BE2C (cell line): ENCODE measurements around the gene TNFSF8.

Experiments used
- DNase-seq: peaks from one replicate; pipeline ENCODE4 v3.0.0-alpha.2; 2020
- H3K27me3 ChIP-seq: fragments of 250-450 bp; sonication (Bioruptor Pico); 2 replicates; pipeline ENCODE4 v1.5.1; 2020; ENCODE audit warnings: mild to moderate bottlenecking
- H3K36me3 ChIP-seq: fragments of 250-450 bp; sonication (Bioruptor Pico); 2 replicates; pipeline ENCODE4 v1.5.1; 2020; ENCODE audit warnings: mild to moderate bottlenecking
- H3K4me1 ChIP-seq: fragments of 250-450 bp; sonication (Bioruptor Pico); 2 replicates; pipeline ENCODE4 v1.5.1; 2020
- H3K4me3 ChIP-seq: 2 replicates; pipeline ENCODE4 v1.5.1; 2011; ENCODE audit warnings: low read depth, low read length
- H3K9me3 ChIP-seq: fragments of 250-450 bp; sonication (Bioruptor Pico); 2 replicates; pipeline ENCODE4 v1.5.1; 2020
- TF ChIP-seq, protein P1 (sequence below): IDR thresholded peaks from 2 replicates; pipeline ENCODE4 v1.5.1; 2012; ENCODE audit warnings: mild to moderate bottlenecking, low read depth, low read length

The TNFSF8 gene

DNA sequence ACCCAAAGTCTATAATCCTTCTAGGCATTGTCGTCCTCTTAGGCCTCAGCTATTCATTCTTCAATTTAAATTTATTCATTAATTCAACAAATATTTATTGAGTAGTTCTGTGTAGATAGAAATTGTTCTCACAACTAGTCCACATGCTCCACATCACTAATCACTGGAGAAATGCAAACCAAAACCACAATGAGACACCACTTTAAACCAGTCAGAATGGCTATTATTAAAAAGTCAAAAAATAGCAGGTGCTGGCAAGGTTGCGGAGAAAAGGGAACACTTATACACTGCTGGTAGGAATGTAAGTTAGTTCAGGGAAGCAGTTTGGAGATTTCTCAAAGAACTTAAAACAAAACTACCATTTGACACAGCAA is 73.5 kb downstream of the TNFSF8 start:
- Histone ChIP-seq H3K4me1 (no peaks in the 10 kb centered on the region), H3K27me3 (no peaks in the 10 kb centered on the region), H3K9me3 (no peaks in the 10 kb centered on the region), H3K36me3 (no peaks in the 10 kb centered on the region), H3K4me3 (no peak overlapping the region)
- DNase-seq, result no peak
- TF ChIP-seq, protein P1, sequence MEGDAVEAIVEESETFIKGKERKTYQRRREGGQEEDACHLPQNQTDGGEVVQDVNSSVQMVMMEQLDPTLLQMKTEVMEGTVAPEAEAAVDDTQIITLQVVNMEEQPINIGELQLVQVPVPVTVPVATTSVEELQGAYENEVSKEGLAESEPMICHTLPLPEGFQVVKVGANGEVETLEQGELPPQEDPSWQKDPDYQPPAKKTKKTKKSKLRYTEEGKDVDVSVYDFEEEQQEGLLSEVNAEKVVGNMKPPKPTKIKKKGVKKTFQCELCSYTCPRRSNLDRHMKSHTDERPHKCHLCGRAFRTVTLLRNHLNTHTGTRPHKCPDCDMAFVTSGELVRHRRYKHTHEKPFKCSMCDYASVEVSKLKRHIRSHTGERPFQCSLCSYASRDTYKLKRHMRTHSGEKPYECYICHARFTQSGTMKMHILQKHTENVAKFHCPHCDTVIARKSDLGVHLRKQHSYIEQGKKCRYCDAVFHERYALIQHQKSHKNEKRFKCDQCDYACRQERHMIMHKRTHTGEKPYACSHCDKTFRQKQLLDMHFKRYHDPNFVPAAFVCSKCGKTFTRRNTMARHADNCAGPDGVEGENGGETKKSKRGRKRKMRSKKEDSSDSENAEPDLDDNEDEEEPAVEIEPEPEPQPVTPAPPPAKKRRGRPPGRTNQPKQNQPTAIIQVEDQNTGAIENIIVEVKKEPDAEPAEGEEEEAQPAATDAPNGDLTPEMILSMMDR, result no peak

DNA sequence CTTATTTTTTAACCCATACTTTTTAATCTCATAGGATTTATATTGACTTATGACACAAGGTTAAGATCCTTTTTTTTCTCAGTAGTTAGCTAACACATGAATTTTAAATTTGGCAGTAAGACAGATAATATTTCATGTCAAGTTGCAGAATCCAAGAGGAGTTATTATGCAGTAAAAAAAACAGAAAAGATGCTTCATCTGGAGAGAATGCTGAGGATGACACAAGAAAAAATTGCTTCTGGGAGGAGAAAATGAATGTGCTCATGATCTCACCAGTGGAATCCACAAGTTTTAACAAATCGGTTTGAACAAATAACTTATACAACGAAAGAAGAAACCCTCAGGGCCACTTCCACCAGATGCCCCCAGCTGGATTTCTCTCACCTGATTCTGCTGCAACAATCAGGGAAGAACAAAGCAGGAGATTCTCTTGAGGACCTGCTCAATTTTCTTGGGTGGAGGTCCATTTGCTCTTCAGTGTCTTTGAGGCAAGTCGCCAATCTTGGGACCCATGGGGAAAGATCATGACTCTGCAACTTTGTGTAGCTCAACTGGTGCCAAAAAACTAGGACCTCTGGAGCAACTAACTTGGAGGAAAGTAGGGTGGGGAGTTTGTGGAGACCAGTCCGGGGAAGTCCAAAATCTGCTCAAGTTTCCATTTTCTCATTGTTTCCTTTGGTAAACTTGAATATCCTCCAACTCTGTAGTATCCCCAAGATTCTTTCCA is 74.0 kb downstream of the TNFSF8 start:
- no peaks in the 10 kb centered on the region for H3K4me1 ChIP-seq
- H3K27me3 ChIP-seq, result no peaks in the 10 kb centered on the region
- TF ChIP-seq, protein P1, result no peak
- no peaks in the 10 kb centered on the region for H3K36me3 ChIP-seq
- no peak for DNase-seq
- no peaks in the 10 kb centered on the region for H3K9me3 ChIP-seq
- H3K4me3 ChIP-seq, result no peak overlapping the region

DNA sequence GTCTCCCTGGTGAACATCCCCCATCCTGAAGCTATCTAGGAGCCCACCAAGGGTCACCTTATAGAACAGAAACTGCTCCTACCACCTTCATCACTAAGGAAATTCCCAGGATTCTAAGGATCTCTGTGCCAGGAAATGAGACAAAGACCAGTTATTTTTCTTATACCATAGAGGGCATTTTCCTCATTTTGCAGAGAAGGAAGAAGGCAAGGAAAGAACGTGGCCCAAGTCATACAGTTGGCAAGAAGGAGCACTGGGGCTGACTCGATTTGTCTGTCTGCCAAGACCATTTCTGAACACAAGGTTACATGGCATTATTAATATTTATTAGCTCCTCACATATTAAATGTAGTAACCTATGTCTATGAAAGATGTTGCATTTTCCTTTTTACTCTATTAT is 74.9 kb downstream of the TNFSF8 start:
- H3K36me3 ChIP-seq, result no peaks in the 10 kb centered on the region
- TF ChIP-seq, protein P1, result no peak
- no peaks in the 10 kb centered on the region for H3K4me1 ChIP-seq
- H3K9me3 ChIP-seq, result no peaks in the 10 kb centered on the region
- H3K27me3 ChIP-seq, result no peaks in the 10 kb centered on the region
- DNase-seq, result no peak
- no peak overlapping the region for H3K4me3 ChIP-seq

DNA sequence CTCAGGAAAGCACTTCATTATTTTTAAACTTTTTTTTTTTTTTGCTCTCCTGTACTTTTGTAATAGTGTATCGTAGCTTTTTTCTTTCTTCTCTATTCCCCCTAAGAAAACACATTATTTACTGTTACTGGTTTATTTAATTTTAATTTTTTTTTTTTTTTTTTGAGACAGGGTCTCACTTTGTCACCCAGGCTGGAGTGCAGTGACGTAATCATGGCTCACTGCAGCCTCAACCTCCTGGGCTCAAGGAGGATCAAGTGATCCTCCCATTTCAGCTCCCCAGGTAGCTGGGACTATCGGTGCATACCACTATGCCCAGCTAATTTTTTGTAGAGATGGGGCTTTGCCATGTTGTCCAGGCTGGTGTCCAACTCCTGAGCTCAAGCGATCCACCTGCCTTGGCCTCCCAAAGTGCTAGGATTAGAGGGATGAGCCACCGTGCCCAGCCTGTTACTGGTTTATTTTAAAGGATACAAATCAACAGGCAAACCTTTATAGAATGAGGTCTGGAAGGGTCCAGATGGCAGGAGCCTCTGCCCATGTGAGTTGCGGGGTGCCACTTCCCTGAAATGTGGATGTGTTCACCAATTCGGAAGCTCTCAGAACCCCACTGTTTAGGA is 75.5 kb downstream of the TNFSF8 start:
- H3K27me3 ChIP-seq, result no peaks in the 10 kb centered on the region
- DNase-seq, result no peak
- H3K4me3 ChIP-seq, result no peak overlapping the region
- H3K36me3 ChIP-seq, result no peaks in the 10 kb centered on the region
- TF ChIP-seq, protein P1, result no peak
- no peaks in the 10 kb centered on the region for H3K9me3 ChIP-seq
- no peaks in the 10 kb centered on the region for H3K4me1 ChIP-seq

DNA sequence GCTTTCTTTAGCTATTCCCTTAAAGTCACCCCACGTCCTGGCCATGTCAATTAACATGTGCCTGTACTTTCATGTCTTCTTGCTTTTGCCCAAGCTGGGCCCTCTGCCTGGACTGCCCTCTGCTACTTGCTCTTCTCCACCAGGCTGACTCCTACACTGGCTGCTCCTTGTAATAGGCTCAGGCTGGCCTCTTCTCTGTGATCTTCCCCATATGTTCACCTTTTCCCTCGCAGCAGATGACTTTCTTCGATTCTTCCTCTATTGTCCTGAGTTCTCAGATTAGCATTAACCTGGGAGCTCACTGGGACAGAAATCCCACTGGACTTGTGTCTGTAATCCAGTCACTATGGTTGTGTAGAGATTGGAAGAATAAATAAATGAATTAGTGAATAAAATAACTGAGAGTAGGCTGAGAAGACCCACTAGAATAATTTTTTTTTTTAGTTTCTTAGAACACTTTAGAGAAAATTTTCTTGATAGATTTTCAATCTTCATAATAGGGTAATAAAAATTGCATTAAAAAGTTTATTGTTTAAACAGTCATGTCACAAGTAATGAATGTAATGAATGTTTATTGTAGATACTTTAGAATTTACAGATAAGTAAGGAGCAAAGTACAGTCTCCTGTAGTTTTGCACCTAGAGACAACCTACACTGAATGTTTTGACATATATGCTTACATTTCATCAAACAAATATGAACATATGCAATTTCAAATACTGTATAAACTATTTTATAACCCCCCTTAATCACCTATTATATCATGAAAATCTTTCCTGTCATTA is 77.1 kb downstream of the TNFSF8 start:
- Histone ChIP-seq H3K36me3 (no peaks in the 10 kb centered on the region), H3K4me1 (no peaks in the 10 kb centered on the region), H3K9me3 (no peaks in the 10 kb centered on the region), H3K4me3 (no peak overlapping the region), H3K27me3 (no peaks in the 10 kb centered on the region)
- DNase-seq, result no peak
- TF ChIP-seq, protein P1, result no peak
